ENCODE data around the gene GPRC5D. TPM values are rescaled to one million over a fixed set of nuclear protein-coding genes. Genes with fewer than 3 reads are reported as not detected.

The GPRC5D gene
- polyA plus RNA-seq, 1 of the 3 experiments (the other 2 are of a cell fraction) = not detected

GRCh38 chr12:12947902-12948301 is 4.1 kb downstream of the GPRC5D start (continued):
- TF ChIP-seq EP300 (IDR thresholded peaks at IDR 0.05; ENCODE audit: borderline replicate concordance in 1 of 2, low read depth in 1 of 2, low read length in 1 of 2) (no peak), RAD21 (IDR thresholded peaks at IDR 0.05; ENCODE audit: low read length) (no peak), TAF1 (IDR thresholded peaks at IDR 0.05; ENCODE audit: borderline replicate concordance, low read depth, low read length) (no peak)

DNA sequence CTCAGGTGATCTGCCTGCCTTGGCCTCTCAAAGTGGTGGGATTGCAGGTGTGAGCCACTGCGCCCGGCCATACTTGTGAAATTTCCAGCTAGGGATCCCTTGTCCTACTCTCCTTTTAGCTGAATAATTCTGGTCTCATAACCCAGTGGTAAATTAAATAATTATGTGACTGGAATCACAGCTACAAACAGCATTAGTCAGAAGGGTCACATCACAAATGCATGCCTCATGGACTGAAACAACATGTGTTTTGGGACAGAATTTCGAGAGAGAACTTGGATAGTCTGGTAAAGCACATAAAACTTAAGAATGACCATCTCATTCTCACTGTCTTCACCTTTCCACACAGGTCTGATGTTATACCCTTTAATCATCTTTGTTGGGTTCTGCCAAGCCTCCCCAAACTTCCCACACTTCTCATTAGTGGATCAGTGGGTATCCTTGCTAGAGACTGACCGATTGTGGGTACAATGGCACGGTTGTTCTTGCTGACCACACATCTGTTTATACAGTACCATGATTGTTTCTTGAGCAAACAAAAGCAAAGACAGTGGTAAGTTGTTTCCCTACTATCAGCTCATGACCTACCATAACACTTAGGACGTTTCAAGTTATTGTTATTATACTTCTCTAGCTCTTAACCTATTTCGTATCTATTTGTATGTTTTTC is 5.1 kb downstream of the GPRC5D start:
- POLR2A ChIA-PET = no interaction called here
- H3F3A ChIP-seq (replicated peaks; ENCODE audit: insufficient read depth) = no peaks in the 10 kb centered on the region
- no peaks in the 10 kb centered on the region for H3K9me3 ChIP-seq
- no peaks in the 10 kb centered on the region for H3K79me2 ChIP-seq (ENCODE audit: insufficient read depth)
- H2AFZ ChIP-seq (ENCODE audit: low read depth) = no peak overlapping the region
- no peak overlapping the region for H3K4me2 ChIP-seq
- TF ChIP-seq NRF1 (IDR thresholded peaks at IDR 0.05; ENCODE audit: low read depth, low read length) (no peak), CHD2 (IDR thresholded peaks at IDR 0.05; ENCODE audit: low read length, partially characterized antibody) (no peak), USF1 (IDR thresholded peaks at IDR 0.05; ENCODE audit: borderline replicate concordance, low read depth) (no peak), GATA2 (CRISPR knock-in tag; IDR thresholded peaks at IDR 0.05) (no peak), TAF1 (IDR thresholded peaks at IDR 0.05; ENCODE audit: borderline replicate concordance, low read depth, low read length) (no peak), RXRA (IDR thresholded peaks at IDR 0.05; ENCODE audit: borderline replicate concordance, low read depth) (no peak)
- H3K27me3 ChIP-seq (ENCODE audit: insufficient read depth) = no peaks in the 10 kb centered on the region
- H3K36me3 ChIP-seq (replicated peaks in 1 of 2; ENCODE audit: control insufficient read depth in 1 of 2, insufficient read depth in 2 of 2, low read length in 1 of 2) = no peaks in the 10 kb centered on the region
- no peaks in the 10 kb centered on the region for H3K4me1 ChIP-seq (ENCODE audit: control insufficient read depth in 1 of 2, insufficient read depth in 2 of 2, low read depth in 1 of 2, low read length in 1 of 2)
- no peaks in the 10 kb centered on the region for H3K9me2 ChIP-seq
- CTCF ChIA-PET = interaction anchor here (1.1 kb wide), 3 partner anchors 77 to 265 kb away, joined by 3 to 5 read pairs (median 4); no protein-coding TSS in a partner anchor
- H3K4me3 ChIP-seq (ENCODE audit: low read depth in 2 of 2, low read length in 1 of 2) = no peak overlapping the region
- H3K9ac ChIP-seq = no peak overlapping the region
- no peaks in the 10 kb centered on the region for H4K20me1 ChIP-seq (ENCODE audit: insufficient read depth)
- no peak overlapping the region for H3K27ac ChIP-seq (ENCODE audit: low read depth in 2 of 2, low read length in 1 of 2)
- WGBS (ENCODE audit: low lambda C conversion rate) = 73% methylated on average over 7 of the region's 7 CpGs
- DNase-seq = no peak

- CTCF ChIA-PET = interaction anchor here (1.1 kb wide), 1 partner anchor 78 kb away, joined by 3 read pairs; no protein-coding TSS in a partner anchor
- no peaks in the 10 kb centered on the region for H3K9me2 ChIP-seq
- no peak overlapping the region for H2AFZ ChIP-seq (ENCODE audit: low read depth)
- no peak for DNase-seq
- TF ChIP-seq TCF12 (IDR thresholded peaks at IDR 0.05) (no peak), FOXM1 (IDR thresholded peaks at IDR 0.05; ENCODE audit: low read depth) (no peak), FOSL2 (IDR thresholded peaks at IDR 0.05; ENCODE audit: borderline replicate concordance, low read depth) (no peak), MAX (IDR thresholded peaks at IDR 0.05; ENCODE audit: low read depth) (no peak)
- H3K9ac ChIP-seq = no peak overlapping the region
- H3K27me3 ChIP-seq (ENCODE audit: insufficient read depth) = no peaks in the 10 kb centered on the region
- H3K9me3 ChIP-seq = no peaks in the 10 kb centered on the region
- POLR2A ChIA-PET = no interaction called here
- no peaks in the 10 kb centered on the region for H3F3A ChIP-seq (replicated peaks; ENCODE audit: insufficient read depth)
- H4K20me1 ChIP-seq (ENCODE audit: insufficient read depth) = no peaks in the 10 kb centered on the region
- no peak overlapping the region for H3K4me2 ChIP-seq
- H3K4me3 ChIP-seq (ENCODE audit: low read depth in 2 of 2, low read length in 1 of 2) = no peak overlapping the region
- H3K27ac ChIP-seq (ENCODE audit: low read depth in 2 of 2, low read length in 1 of 2) = no peak overlapping the region
- H3K36me3 ChIP-seq (replicated peaks in 1 of 2; ENCODE audit: control insufficient read depth in 1 of 2, insufficient read depth in 2 of 2, low read length in 1 of 2) = no peaks in the 10 kb centered on the region
- H3K4me1 ChIP-seq (ENCODE audit: control insufficient read depth in 1 of 2, insufficient read depth in 2 of 2, low read depth in 1 of 2, low read length in 1 of 2) = no peaks in the 10 kb centered on the region
- H3K79me2 ChIP-seq (ENCODE audit: insufficient read depth) = no peaks in the 10 kb centered on the region
These were observed 6.4 kb downstream of the GPRC5D start for GRCh38 chr12:12945591-12945990.

All from SK-N-SH (cell line).